HCT116 (cell line): ENCODE results near the gene CDH13. TPM values are rescaled to one million over a fixed set of nuclear protein-coding genes. Genes with fewer than 3 reads are reported as not detected.

Experiments
- ATAC-seq: fragments of 200-7000 bp; cut with Tn5 transposase; 2 replicates; pipeline ENCODE4 v1.9.1; 2020; ENCODE audit warnings: mild to moderate bottlenecking, moderate library complexity
- BruUV-seq: library from RNA; stranded (reverse); fragments of 400-500 nt; replicated peaks from 2 replicates; lab custom pipeline; 2021; lab: Mats Ljungman, UMichigan
- CTCF ChIA-PET: fragments of 300-600 bp; sonication (Branson Sonifier 250); formaldehyde crosslinking; loops from one replicate; lab custom pipeline; 2021; ENCODE audit warnings: antibody characterized with exemption; lab: Charles Lee
- POLR2A ChIA-PET: fragments of 300-600, 350-600 bp; sonication (Branson Sonifier 250); formaldehyde crosslinking; loops from one replicate; lab custom pipeline; 2021; ENCODE audit warnings: antibody characterized with exemption; lab: Charles Lee
- RAD21 ChIA-PET, 2 experiments: fragments of 300-600 bp; sonication (Branson Sonifier 250); formaldehyde crosslinking; loops; one replicate each; lab custom pipeline; 2023; ENCODE audit warnings: low total read pairs in 2 of 2; ENCODE audit not compliant: uncharacterized antibody in 2 of 2, unreplicated experiment in 2 of 2, low non-redundant PET in 1 of 2; lab: Charles Lee
- DNase-seq: peaks from one replicate; pipeline ENCODE4 v3.0.0-alpha.2; 2010; ENCODE audit warnings: low read depth, low spot score
- H2AFZ ChIP-seq: fragments of 200-600 bp; shearing (Covaris generic), sonication (generic); 2 replicates; pipeline ENCODE4 v1.6.1; 2017; ENCODE audit warnings: low read depth, mixed run types, mixed read lengths, antibody characterized with exemption, low read length; ENCODE audit not compliant: poor library complexity, severe bottlenecking
- H3K27ac ChIP-seq: 2 replicates; pipeline ENCODE4 v1.5.1; 2012; ENCODE audit warnings: low read depth, low read length
- H3K27me3 ChIP-seq: fragments of 200-600 bp; sonication (generic); 2 replicates; pipeline ENCODE4 v1.6.1; 2016; ENCODE audit warnings: mixed run types, low read length, mixed read lengths; ENCODE audit not compliant: insufficient read depth
- H3K36me3 ChIP-seq, 2 experiments: fragments of 200-500 bp in 1 of 2; fragments of 200-600 bp in 1 of 2; sonication (Bioruptor generic) in 1 of 2; sonication (generic) in 1 of 2; 2 replicates each; pipeline versions ENCODE4 v1.5.1 to v1.6.1; 2014 to 2016; ENCODE audit warnings: low read length in 2 of 2, inconsistent platforms in 1 of 2, mixed read lengths in 1 of 2, mixed run types in 1 of 2; ENCODE audit not compliant: insufficient read depth in 2 of 2, control insufficient read depth in 1 of 2
- H3K4me1 ChIP-seq, 2 experiments: fragments of 200-600 bp in 1 of 2; sonication (generic) in 1 of 2; 2 replicates each; pipeline versions ENCODE4 v1.5.1 to v1.6.1; 2012 to 2017; ENCODE audit warnings: low read length in 2 of 2, inconsistent platforms in 1 of 2, mild to moderate bottlenecking in 1 of 2, mixed read lengths in 1 of 2, mixed run types in 1 of 2, moderate library complexity in 1 of 2; ENCODE audit not compliant: insufficient read depth in 2 of 2, control insufficient read depth in 1 of 2
- H3K4me2 ChIP-seq: fragments of 200-600 bp; sonication (generic); 2 replicates; pipeline ENCODE4 v1.6.1; 2017; ENCODE audit warnings: mixed run types, low read length, mixed read lengths
- H3K4me3 ChIP-seq, 2 experiments: fragments of 200-600 bp in 1 of 2; sonication (generic) in 1 of 2; replicated peaks in 1 of 2; 2 replicates each; pipeline ENCODE4 v1.5.1; 2011 to 2016; ENCODE audit warnings: low read length in 2 of 2, control low read depth in 1 of 2, low read depth in 1 of 2, mild to moderate bottlenecking in 1 of 2, mixed read lengths in 1 of 2, mixed run types in 1 of 2
- H3K79me2 ChIP-seq: fragments of 200-600 bp; sonication (generic); 2 replicates; pipeline ENCODE4 v1.6.1; 2017; ENCODE audit warnings: mild to moderate bottlenecking, mixed run types, low read length, moderate library complexity, mixed read lengths; ENCODE audit not compliant: insufficient read depth
- H3K9ac ChIP-seq: fragments of 200-600 bp; sonication (generic); 2 replicates; pipeline ENCODE4 v1.6.1; 2016; ENCODE audit warnings: low read length, mixed read lengths
- H3K9me2 ChIP-seq: fragments of 200-600 bp; sonication (generic), shearing (Covaris generic); 2 replicates; pipeline ENCODE4 v1.6.1; 2017; ENCODE audit warnings: mixed run types, mild to moderate bottlenecking, moderate library complexity; ENCODE audit not compliant: insufficient read depth
- H3K9me3 ChIP-seq, 2 experiments: fragments of 200-500 bp in 1 of 2; fragments of 200-600 bp in 1 of 2; sonication (Bioruptor generic) in 1 of 2; sonication (generic) in 1 of 2; 2 replicates each; pipeline ENCODE4 v1.6.1; 2014 to 2017; ENCODE audit warnings: low read length in 2 of 2, mixed read lengths in 2 of 2, inconsistent platforms in 1 of 2, low read depth in 1 of 2, mild to moderate bottlenecking in 1 of 2, mixed run types in 1 of 2, moderate library complexity in 1 of 2; ENCODE audit not compliant: control insufficient read depth in 1 of 2, insufficient read depth in 1 of 2
- H4K20me1 ChIP-seq: fragments of 200-600 bp; sonication (generic), shearing (Covaris generic); 2 replicates; pipeline ENCODE4 v1.6.1; 2017; ENCODE audit warnings: mixed run types, mild to moderate bottlenecking, moderate library complexity; ENCODE audit not compliant: insufficient read depth
- CEBPB ChIP-seq: IDR thresholded peaks from 2 replicates; pipeline ENCODE4 v1.6.1; 2012; ENCODE audit warnings: low read depth
- FOSL1 ChIP-seq: IDR thresholded peaks from 2 replicates; pipeline ENCODE4 v1.6.1; 2012; ENCODE audit warnings: low read depth
- POLR2A ChIP-seq: IDR thresholded peaks from 2 replicates; pipeline ENCODE4 v1.7.0; 2011; ENCODE audit warnings: borderline replicate concordance; ENCODE audit not compliant: insufficient read depth, insufficient read length; ENCODE audit errors: extremely low read depth
- RAD21 ChIP-seq: IDR thresholded peaks from 2 replicates; pipeline ENCODE4 v1.6.1; 2012; ENCODE audit warnings: low read depth, mild to moderate bottlenecking
- ZBTB33 ChIP-seq: IDR thresholded peaks from 2 replicates; pipeline ENCODE4 v1.6.1; 2011; ENCODE audit warnings: mild to moderate bottlenecking, low read length, moderate library complexity; ENCODE audit not compliant: insufficient replicate concordance; ENCODE audit errors: extremely low read depth
- ZNF274 ChIP-seq: fragments of 200-500 bp; sonication (Bioruptor generic); IDR thresholded peaks from 2 replicates; pipeline ENCODE4 v1.6.1; 2014; ENCODE audit warnings: mild to moderate bottlenecking, low read depth, low read length, inconsistent platforms
- intact Hi-C: fragments of 100-400 bp; cut with micrococcal nuclease; formaldehyde crosslinking; loops from 2 replicates; pipeline ENCODE4 v1.10.0; 2022
- total RNA-seq: library from RNA; stranded (reverse); gene quantifications from one replicate; pipeline ENCODE4 v1.2.1, GENCODE V29; 2021; ENCODE audit not compliant: unreplicated experiment

CDH13 gene
- total RNA-seq, 1 experiment from 2014 or later: not detected

- no peak for TF ChIP-seq ZNF274
These were observed 976.3 kb downstream of the CDH13 start (continued) for GRCh38 chr16:83602761-83603722.

GRCh38 chr16:83603723-83604570 is 977.2 kb downstream of the CDH13 start:
- ATAC-seq: no peak
- Histone ChIP-seq H3K4me1 (peaks cover 0 to 4% of the 10 kb centered on the region in 2 experiments; a peak in 1 of 4 replicates), H3K79me2 (no peaks in the 10 kb centered on the region), H3K36me3 (no peaks in the 10 kb centered on the region), H3K9ac (no peak overlapping the region), H3K4me2 (no peak overlapping the region), H2AFZ (no peak overlapping the region), H3K4me3 (no peak overlapping the region), H3K9me2 (no peaks in the 10 kb centered on the region), H3K27ac (no peak overlapping the region), H4K20me1 (no peaks in the 10 kb centered on the region), H3K9me3 (no peaks in the 10 kb centered on the region), H3K27me3 (peaks cover 26% of the 10 kb centered on the region)
- intact Hi-C loops: no loop called here
- no peak for TF ChIP-seq POLR2A
- no peak for TF ChIP-seq FOSL1
- no peak for TF ChIP-seq CEBPB
- TF ChIP-seq ZBTB33: no peak
- no peak for TF ChIP-seq RAD21
- BruUV-seq: no TSS peak
- POLR2A ChIA-PET: no interaction called here
- CTCF ChIA-PET: no interaction called here
- DNase-seq: no peak
- RAD21 ChIA-PET: no interaction called here
